ENCODE results near the gene CRTAC1.
A peak's percentile ranks its signal among the peaks of the same experiment; 100 is the strongest.

- TF ChIP-seq CTCF (IDR thresholded peaks at IDR 0.05; ENCODE audit: insufficient read depth, low read depth, low read length) (no peak), EZH2 (IDR thresholded peaks at IDR 0.05; ENCODE audit: insufficient read depth, low read length) (peak; percentile 88)
These were observed at the start of gene CRTAC1 for GRCh38 chr10:98030093-98030821.

All from astrocyte (in vitro differentiated cells and primary cell).